Glomerular visceral epithelial cell (primary cell): Measurements from ENCODE around the gene CXorf49B.

ENCODE experiments used
- DNase-seq: peaks from one replicate; pipeline ENCODE4 v3.0.0-alpha.2; 2016; ENCODE audit errors: extremely low spot score

CXorf49B gene

GRCh38 chrX:71815906-71816156 lies 52.7 kb downstream of the CXorf49B start:
- DNase-seq: no peak
